ENCODE data around the gene PRKAG2.
"Not testable (repeated sequence)": the region's sequence is repeated elsewhere in the genome, so short reads cannot be mapped to it uniquely, and the experiment has no call there.

PRKAG2 gene

GRCh38 chr7:151801782-151802468, 75.0 kb downstream of the PRKAG2 start:
- DNase-seq (ENCODE audit: low spot score): no peak

GRCh38 chr7:151801291-151801690, 75.6 kb downstream of the PRKAG2 start:
- DNase-seq (ENCODE audit: low spot score): no peak

GRCh38 chr7:151800861-151801260, 76.1 kb downstream of the PRKAG2 start:
- DNase-seq (ENCODE audit: low spot score): no peak

- no peak for DNase-seq (ENCODE audit: low spot score)
Measured at GRCh38 chr7:151800391-151800790, 76.5 kb downstream of the PRKAG2 start.

GRCh38 chr7:151799506-151799905, 77.4 kb downstream of the PRKAG2 start:
- DNase-seq (ENCODE audit: low spot score): no peak

- DNase-seq (ENCODE audit: low spot score): no peak
Measured at GRCh38 chr7:151798851-151799448, 78.0 kb downstream of the PRKAG2 start.

GRCh38 chr7:151797667-151798307, 79.1 kb downstream of the PRKAG2 start:
- DNase-seq (ENCODE audit: low spot score): not testable (repeated sequence)

GRCh38 chr7:151796871-151797537, 79.9 kb downstream of the PRKAG2 start:
- no peak for DNase-seq (ENCODE audit: low spot score)

- DNase-seq (ENCODE audit: low spot score): no peak
Measured at GRCh38 chr7:151796091-151796870, 80.6 kb downstream of the PRKAG2 start.

- DNase-seq (ENCODE audit: low spot score): peak; percentile 88
Measured at GRCh38 chr7:151795168-151795811, 81.6 kb downstream of the PRKAG2 start.

GRCh38 chr7:151794508-151795167, 82.3 kb downstream of the PRKAG2 start:
- DNase-seq (ENCODE audit: low spot score): peak; percentile 75

GRCh38 chr7:151793991-151794507, 82.9 kb downstream of the PRKAG2 start:
- DNase-seq (ENCODE audit: low spot score): no peak

GRCh38 chr7:151793531-151793951, 83.4 kb downstream of the PRKAG2 start:
- no peak for DNase-seq (ENCODE audit: low spot score)

- DNase-seq (ENCODE audit: low spot score): no peak
Measured at GRCh38 chr7:151792636-151793035, 84.3 kb downstream of the PRKAG2 start.

GRCh38 chr7:151792086-151792485, 84.8 kb downstream of the PRKAG2 start:
- no peak for DNase-seq (ENCODE audit: low spot score)

- DNase-seq (ENCODE audit: low spot score): no peak
Measured at GRCh38 chr7:151790830-151791620, 85.9 kb downstream of the PRKAG2 start.

- DNase-seq (ENCODE audit: low spot score): no peak
Measured at GRCh38 chr7:151790095-151790829, 86.7 kb downstream of the PRKAG2 start.

GRCh38 chr7:151789380-151789947, 87.5 kb downstream of the PRKAG2 start:
- DNase-seq (ENCODE audit: low spot score): no peak

All from SK-N-DZ (cell line).